IPS-11a (cell line): Measurements from ENCODE around the gene ARL14EP.

Experiments
- H3K4me3 ChIP-seq: one replicate; pipeline ENCODE4 v1.5.1; 2013; ENCODE audit warnings: low read depth, low read length, control low read depth

ARL14EP gene

DNA sequence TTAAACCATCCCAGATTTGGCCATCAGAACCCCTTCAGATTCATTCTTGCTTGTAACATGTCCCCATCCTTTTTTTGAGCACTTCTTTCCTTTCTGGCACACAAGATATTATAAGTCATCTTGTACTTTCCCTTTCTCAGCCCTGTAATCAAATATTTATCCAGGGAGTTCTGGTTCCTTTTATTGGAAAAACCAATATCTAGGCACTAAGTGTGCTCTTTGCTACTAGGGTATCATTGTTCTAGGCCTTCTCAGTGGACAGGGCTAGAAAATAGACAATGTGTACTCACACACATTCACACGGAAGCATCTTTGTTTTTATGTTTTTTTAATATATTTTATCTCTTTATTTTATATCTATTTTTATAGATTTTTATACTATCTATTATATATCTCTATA lies 47.3 kb downstream of the ARL14EP start:
- no peak overlapping the region for H3K4me3 ChIP-seq

DNA sequence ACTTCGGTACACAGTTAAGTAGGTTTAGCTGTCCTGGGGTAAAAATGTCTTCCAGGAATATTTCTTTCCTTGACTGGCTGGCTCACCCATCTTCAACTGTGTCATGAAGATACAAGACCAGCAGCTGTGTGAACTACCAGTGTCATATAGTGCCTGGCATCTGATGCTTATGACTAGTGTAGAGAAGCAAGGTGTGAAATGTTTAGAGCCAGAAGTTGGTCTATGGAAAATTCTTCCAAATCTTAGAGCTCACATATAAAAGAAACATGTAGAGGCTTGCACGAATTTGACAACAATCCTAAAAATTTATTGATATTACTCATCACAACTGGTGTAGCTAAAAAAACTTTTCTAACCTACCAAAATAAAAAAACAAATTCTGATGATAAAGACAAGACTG lies 54.4 kb downstream of the ARL14EP start:
- no peak overlapping the region for H3K4me3 ChIP-seq

DNA sequence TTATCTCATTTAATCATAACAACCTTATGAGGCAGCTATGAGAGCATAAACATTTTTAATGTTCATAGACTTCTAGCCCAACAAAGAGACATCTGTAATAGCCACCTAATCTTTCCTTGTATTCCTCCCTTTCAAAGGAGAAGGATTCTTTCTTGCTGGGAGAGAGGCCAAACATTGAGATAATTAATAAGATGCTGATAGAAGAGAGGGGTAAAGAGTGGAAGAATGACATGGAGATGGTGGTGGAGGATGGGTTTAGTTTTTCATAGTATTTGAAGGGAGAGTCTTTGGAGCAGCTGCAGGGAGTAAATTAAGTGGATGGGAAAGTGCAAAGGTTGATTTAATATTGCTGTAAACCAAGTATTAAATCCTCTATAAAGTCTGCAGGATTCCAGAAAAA lies 57.9 kb downstream of the ARL14EP start:
- no peak overlapping the region for H3K4me3 ChIP-seq

DNA sequence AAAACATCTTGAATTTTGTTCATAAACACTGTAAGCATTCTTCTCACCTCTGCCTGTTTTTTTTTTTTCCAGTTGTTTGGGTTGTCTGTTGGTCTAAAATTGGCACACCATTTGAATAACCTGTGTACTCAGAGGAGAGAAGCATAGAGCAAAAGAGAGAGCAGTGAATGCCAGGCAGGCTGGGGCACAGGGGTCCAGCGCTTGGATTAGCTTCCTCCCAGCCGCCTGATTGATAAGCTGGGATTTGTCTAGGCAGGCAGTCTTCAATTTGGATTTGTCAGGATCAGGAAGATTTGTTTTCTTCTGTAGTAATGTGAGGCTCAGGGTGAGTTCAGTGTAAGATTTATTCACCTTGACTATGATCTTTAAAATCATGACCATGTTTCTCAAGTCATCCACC lies 59.0 kb downstream of the ARL14EP start:
- H3K4me3 ChIP-seq = no peak overlapping the region
